Measurements from ENCODE around the gene GRID2.

- TF ChIP-seq CTCF (IDR thresholded peaks at IDR 0.05) (no peak), POLR2A (IDR thresholded peaks at IDR 0.05) (no peak)
Measured at GRCh38 chr4:93467484-93468155, 1163.9 kb downstream of the GRID2 start.
